GM12878 (cell line): ENCODE results near the gene SNCAIP. TPM values are rescaled to one million over a fixed set of nuclear protein-coding genes. Genes with fewer than 3 reads are reported as not detected.

Experiments used
- ATAC-seq: fragments of 200-7000 bp; cut with Tn5 transposase; 3 replicates; pipeline ENCODE4 v1.9.1; 2020; ENCODE audit warnings: mild to moderate bottlenecking, moderate library complexity
- BruUV-seq: library from RNA; stranded (reverse); fragments of 400-500 nt; replicated peaks from 2 replicates; lab custom pipeline; 2021; lab: Mats Ljungman, UMichigan
- CTCF ChIA-PET: fragments of 300-600 bp; sonication (Branson Sonifier 250); formaldehyde crosslinking; extraction: SDS; loops from one replicate; lab custom pipeline; 2021; ENCODE audit warnings: inconsistent platforms; lab: Yijun Ruan, JAX
- POLR2A ChIA-PET: fragments of 350-600 bp; formaldehyde crosslinking; extraction: SDS; loops from one replicate; lab custom pipeline; 2021; ENCODE audit warnings: inconsistent platforms; lab: Charles Lee
- RAD21 ChIA-PET: fragments of 300-600 bp; sonication (Branson Sonifier 250); formaldehyde crosslinking; loops from one replicate; lab custom pipeline; 2023; ENCODE audit warnings: antibody characterized with exemption; ENCODE audit not compliant: unreplicated experiment; lab: Charles Lee
- SMC1A ChIA-PET: fragments of 300-600 bp; sonication (Branson Sonifier 250); formaldehyde crosslinking; loops from one replicate; lab custom pipeline; 2023; ENCODE audit not compliant: unreplicated experiment, uncharacterized antibody; lab: Charles Lee
- DNase-seq: peaks from one replicate; pipeline ENCODE4 v3.0.0-alpha.2; 2011; ENCODE audit warnings: low read depth, low spot score
- FAIRE-seq: peaks from 3 replicates; lab custom pipeline; 2011; peaks lifted over from hg19 to GRCh38; lab: Jason Lieb, UNC
- H2AFZ ChIP-seq: 2 replicates; pipeline ENCODE4 v1.6.0; 2011; ENCODE audit warnings: low read depth, low read length, control low read depth; ENCODE audit not compliant: control insufficient read depth
- H3K27ac ChIP-seq: 2 replicates; pipeline ENCODE4 v1.5.1; 2011; ENCODE audit warnings: control low read depth; ENCODE audit not compliant: control insufficient read depth, insufficient read depth
- H3K27me3 ChIP-seq, 2 experiments: replicated peaks in 1 of 2; 2 replicates each; pipeline versions ENCODE4 v1.6.0 to v1.6.1; 2011; ENCODE audit warnings: low read length in 1 of 2; ENCODE audit not compliant: control insufficient read depth in 2 of 2, insufficient read depth in 2 of 2
- H3K36me3 ChIP-seq, 2 experiments: 2 replicates each; pipeline ENCODE4 v1.5.1; 2011; ENCODE audit warnings: low read length in 1 of 2; ENCODE audit not compliant: control insufficient read depth in 2 of 2, insufficient read depth in 2 of 2
- H3K4me1 ChIP-seq: 2 replicates; pipeline ENCODE4 v1.6.1; 2011; ENCODE audit warnings: mild to moderate bottlenecking, low read length, moderate library complexity, mixed read lengths; ENCODE audit not compliant: control insufficient read depth, insufficient read depth
- H3K4me2 ChIP-seq: 2 replicates; pipeline ENCODE4 v1.6.0; 2011; ENCODE audit warnings: control low read depth; ENCODE audit not compliant: control insufficient read depth, insufficient read depth
- H3K4me3 ChIP-seq: fragments of 200-600 bp; sonication (generic); 2 replicates; pipeline ENCODE4 v1.5.1; 2016
- H3K79me2 ChIP-seq: 2 replicates; pipeline ENCODE4 v1.6.0; 2011; ENCODE audit warnings: low read length; ENCODE audit not compliant: control insufficient read depth, insufficient read depth
- H3K9ac ChIP-seq: 2 replicates; pipeline ENCODE4 v1.8.0; 2011; ENCODE audit warnings: low read length, control low read depth, mixed read lengths; ENCODE audit not compliant: control insufficient read depth, insufficient read depth
- H3K9me3 ChIP-seq: replicated peaks from 3 replicates; pipeline ENCODE4 v1.5.1; 2011; ENCODE audit warnings: mild to moderate bottlenecking, low read length; ENCODE audit not compliant: control insufficient read depth, insufficient read depth
- H4K20me1 ChIP-seq: 2 replicates; pipeline ENCODE4 v1.6.0; 2011; ENCODE audit not compliant: control insufficient read depth, insufficient read depth
- BACH1 ChIP-seq: fragments of 450-650 bp; IDR thresholded peaks from 2 replicates; pipeline ENCODE4 v1.6.1; 2017; ENCODE audit warnings: mild to moderate bottlenecking, borderline replicate concordance
- EED ChIP-seq: sonication (generic); IDR thresholded peaks from 2 replicates; pipeline ENCODE4 v1.6.1; 2016; ENCODE audit warnings: antibody characterized with exemption, low read depth
- POLR2A ChIP-seq: IDR thresholded peaks from 2 replicates; pipeline ENCODE4 v1.6.1; 2011; ENCODE audit warnings: low read depth, mild to moderate bottlenecking, low read length
- POLR2AphosphoS2 ChIP-seq: IDR thresholded peaks from 2 replicates; pipeline ENCODE4 v1.6.1; 2011; ENCODE audit warnings: low read depth, mild to moderate bottlenecking, low read length, improper control_type of control experiment, moderate library complexity
- SMC3 ChIP-seq: IDR thresholded peaks from 2 replicates; pipeline ENCODE4 v1.6.1; 2011; ENCODE audit warnings: low read length, improper control_type of control experiment, borderline replicate concordance
- SREBF1 ChIP-seq: IDR thresholded peaks from 2 replicates; pipeline ENCODE4 v1.6.1; 2012; ENCODE audit warnings: mild to moderate bottlenecking, low read length
- TCF12 ChIP-seq: IDR thresholded peaks from 2 replicates; pipeline ENCODE4 v1.6.1; 2011; ENCODE audit warnings: low read depth, mild to moderate bottlenecking, low read length
- ZNF24 ChIP-seq: fragments of 450-650 bp; IDR thresholded peaks from 2 replicates; pipeline ENCODE4 v1.6.1; 2017; ENCODE audit warnings: antibody characterized with exemption, mild to moderate bottlenecking
- WGBS: methylation state at CpG from one replicate; pipeline ENCODE4 v1.1.6; 2016; ENCODE audit warnings: low lambda C conversion rate; ENCODE audit not compliant: insufficient replicate concordance, insufficient coverage; ENCODE audit errors: missing lambda C conversion rate; 5-methylcytosine and 5-hydroxymethylcytosine counted together
- in situ Hi-C: fragments of 300-500 bp; cut with MboI; formaldehyde crosslinking; loops from 9 replicates; pipeline ENCODE4 v1.14.3; 2018; ENCODE audit warnings: mixed read lengths
- intact Hi-C: fragments of 100-400 bp; cut with micrococcal nuclease; formaldehyde crosslinking; loops from one replicate; pipeline ENCODE4 v1.14.2; 2022; ENCODE audit not compliant: unreplicated experiment
- polyA plus RNA-seq, 11 experiments: library from polyadenylated mRNA; depleted of rRNA in 4 of 11; unstranded in 6 of 11; stranded (reverse) in 5 of 11; fragments of >200 nt; fragmentation: Nextera tagmentation in 4 of 11; fragmentation: Illumina TruSeq in 1 of 11; extraction: Ambion mirVana in 4 of 11; extraction: Trizol in 1 of 11; gene quantifications; 1 replicate in 1 of 11; 2 replicates in 10 of 11; pipeline versions ENCODE4 v1.2.1 to v1.2.3, GENCODE V29; 2011 to 2016; ENCODE audit warnings: inconsistent platforms in 2 of 11, missing spikeins in 2 of 11, low read depth in 1 of 11
- total RNA-seq, 4 experiments: library from RNA; depleted of rRNA in 3 of 4; stranded (reverse); fragments of >200 nt in 3 of 4; fragmentation: Illumina TruSeq in 1 of 4; extraction: Trizol in 1 of 4; gene quantifications; 2 replicates each; pipeline versions ENCODE4 v1.2.1 to v1.2.3, GENCODE V29; 2013 to 2021
- TF ChIP-seq, protein P1 (sequence below): IDR thresholded peaks from 2 replicates; pipeline ENCODE4 v1.6.1; 2012; ENCODE audit warnings: low read depth, low read length, improper control_type of control experiment
- TF ChIP-seq, protein P2 (sequence below): fragments of 450-650 bp; IDR thresholded peaks from 2 replicates; pipeline ENCODE4 v1.6.1; 2018; ENCODE audit warnings: mild to moderate bottlenecking, low read depth, moderate library complexity; ENCODE audit not compliant: partially characterized antibody

Gene SNCAIP
- total and polyA plus RNA-seq, 10 of the 15 experiments (the other 5 are each of a cell fraction or from before 2014, with no cell fraction given): 0.03 to 0.62 (median 0.16) TPM; not detected in 1

DNA sequence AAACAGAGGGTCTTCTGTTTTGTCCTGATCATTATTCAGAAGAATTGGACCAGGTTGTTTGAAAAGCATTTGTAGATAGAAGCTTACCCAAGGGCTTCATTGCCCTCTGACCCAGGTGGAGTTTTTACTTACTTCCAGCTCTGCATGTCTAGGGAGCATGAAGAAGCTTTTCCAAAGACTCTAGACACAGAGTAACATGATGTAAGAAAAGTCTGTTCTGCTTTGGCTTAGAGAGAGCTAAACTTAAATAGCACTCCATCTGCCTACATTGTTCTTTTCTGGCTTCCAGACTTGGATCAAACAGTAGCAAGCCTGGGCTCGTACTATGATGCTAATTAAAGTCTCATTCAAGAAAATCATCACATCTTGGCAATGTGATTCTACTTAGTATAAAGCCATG lies 112.1 kb downstream of the SNCAIP start:
- in situ Hi-C loops: no loop called here
- ATAC-seq (no peak), DNase-seq (no peak), FAIRE-seq (no peak)
- peaks cover 17% of the 10 kb centered on the region; the same call in 1 of the 2 replicates for H3K4me1 ChIP-seq
- TF ChIP-seq EED: no peak
- TF ChIP-seq BACH1: no peak
- TF ChIP-seq, protein P1, sequence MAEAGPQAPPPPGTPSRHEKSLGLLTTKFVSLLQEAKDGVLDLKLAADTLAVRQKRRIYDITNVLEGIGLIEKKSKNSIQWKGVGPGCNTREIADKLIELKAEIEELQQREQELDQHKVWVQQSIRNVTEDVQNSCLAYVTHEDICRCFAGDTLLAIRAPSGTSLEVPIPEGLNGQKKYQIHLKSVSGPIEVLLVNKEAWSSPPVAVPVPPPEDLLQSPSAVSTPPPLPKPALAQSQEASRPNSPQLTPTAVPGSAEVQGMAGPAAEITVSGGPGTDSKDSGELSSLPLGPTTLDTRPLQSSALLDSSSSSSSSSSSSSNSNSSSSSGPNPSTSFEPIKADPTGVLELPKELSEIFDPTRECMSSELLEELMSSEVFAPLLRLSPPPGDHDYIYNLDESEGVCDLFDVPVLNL: no peak
- TF ChIP-seq TCF12: no peak
- no peak for TF ChIP-seq ZNF24
- no peak for TF ChIP-seq POLR2A
- TF ChIP-seq POLR2AphosphoS2: no peak
- no peak for TF ChIP-seq SREBF1
- no peak for TF ChIP-seq SMC3
- TF ChIP-seq, protein P2, sequence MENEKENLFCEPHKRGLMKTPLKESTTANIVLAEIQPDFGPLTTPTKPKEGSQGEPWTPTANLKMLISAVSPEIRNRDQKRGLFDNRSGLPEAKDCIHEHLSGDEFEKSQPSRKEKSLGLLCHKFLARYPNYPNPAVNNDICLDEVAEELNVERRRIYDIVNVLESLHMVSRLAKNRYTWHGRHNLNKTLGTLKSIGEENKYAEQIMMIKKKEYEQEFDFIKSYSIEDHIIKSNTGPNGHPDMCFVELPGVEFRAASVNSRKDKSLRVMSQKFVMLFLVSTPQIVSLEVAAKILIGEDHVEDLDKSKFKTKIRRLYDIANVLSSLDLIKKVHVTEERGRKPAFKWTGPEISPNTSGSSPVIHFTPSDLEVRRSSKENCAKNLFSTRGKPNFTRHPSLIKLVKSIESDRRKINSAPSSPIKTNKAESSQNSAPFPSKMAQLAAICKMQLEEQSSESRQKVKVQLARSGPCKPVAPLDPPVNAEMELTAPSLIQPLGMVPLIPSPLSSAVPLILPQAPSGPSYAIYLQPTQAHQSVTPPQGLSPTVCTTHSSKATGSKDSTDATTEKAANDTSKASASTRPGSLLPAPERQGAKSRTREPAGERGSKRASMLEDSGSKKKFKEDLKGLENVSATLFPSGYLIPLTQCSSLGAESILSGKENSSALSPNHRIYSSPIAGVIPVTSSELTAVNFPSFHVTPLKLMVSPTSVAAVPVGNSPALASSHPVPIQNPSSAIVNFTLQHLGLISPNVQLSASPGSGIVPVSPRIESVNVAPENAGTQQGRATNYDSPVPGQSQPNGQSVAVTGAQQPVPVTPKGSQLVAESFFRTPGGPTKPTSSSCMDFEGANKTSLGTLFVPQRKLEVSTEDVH: no peak
- H3K4me3 ChIP-seq: no peak overlapping the region
- BruUV-seq: no TSS peak
- ChIA-PET CTCF (interaction anchor here (2.1 kb wide), 1 partner anchor 129 kb away, joined by 4 read pairs; no protein-coding TSS in a partner anchor), SMC1A (interaction anchor here (2.1 kb wide), 1 partner anchor 11 kb away, joined by 5 read pairs; no protein-coding TSS in a partner anchor), POLR2A (no interaction called here), RAD21 (no interaction called here)
- no peaks in the 10 kb centered on the region for H3K27me3 ChIP-seq
- no peaks in the 10 kb centered on the region for H4K20me1 ChIP-seq
- H3K9ac ChIP-seq: no peak overlapping the region
- intact Hi-C loops: no loop called here
- H3K4me2 ChIP-seq: no peak overlapping the region
- no peaks in the 10 kb centered on the region for H3K79me2 ChIP-seq
- no peaks in the 10 kb centered on the region for H3K36me3 ChIP-seq
- no peak overlapping the region for H2AFZ ChIP-seq
- 0% methylated on average over 1 of the region's 1 CpG for WGBS
- no peaks in the 10 kb centered on the region for H3K9me3 ChIP-seq
- no peak overlapping the region for H3K27ac ChIP-seq
